ENCODE data around the gene KIFC1. TPM values are rescaled to one million over a fixed set of nuclear protein-coding genes. Genes with fewer than 3 reads are reported as not detected.

The KIFC1 gene
- total RNA-seq, 1 donor from 2014 or later = 31.3 TPM

DNA sequence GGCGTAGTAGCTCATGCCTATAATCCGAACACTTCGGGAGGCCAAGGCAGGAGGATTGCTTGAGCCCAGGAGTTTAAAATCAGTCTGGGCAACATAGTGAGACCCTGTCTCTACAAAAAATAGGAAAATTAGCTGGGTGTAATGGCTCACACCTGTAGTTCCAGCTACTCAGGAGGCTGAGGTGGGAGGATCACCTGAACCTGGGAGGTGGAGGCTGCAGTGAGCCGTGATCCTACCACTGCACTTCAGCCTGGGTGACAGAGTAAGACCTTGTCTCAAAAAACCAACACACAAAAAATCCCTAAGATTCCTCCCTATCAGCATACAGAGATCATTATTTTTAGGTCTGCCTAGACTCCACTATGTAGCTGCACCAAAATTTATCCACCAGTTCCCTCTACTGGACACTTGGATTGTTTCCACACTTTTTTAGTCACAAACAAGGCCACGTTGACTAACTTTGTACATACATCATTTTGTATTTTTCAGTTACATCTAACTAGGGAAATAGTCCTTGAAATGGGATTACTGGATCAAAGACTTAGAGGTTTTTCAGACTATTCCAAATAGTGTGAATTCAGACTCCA, 15.6 kb downstream of the KIFC1 start:
- Mint-ChIP-seq H3K27ac (no peak overlapping the region), H3K27me3 (ENCODE audit: low read depth) (no peaks in the 10 kb centered on the region), H3K9me3 (no peaks in the 10 kb centered on the region), H3K4me1 (peaks cover 11% of the 10 kb centered on the region), H3K36me3 (peaks cover 9% of the 10 kb centered on the region), H3K4me3 (no peak overlapping the region)
- no peak for DNase-seq (ENCODE audit: low spot score in 2 of 2, unreplicated experiment in 2 of 2)
- TF ChIP-seq, protein P1, sequence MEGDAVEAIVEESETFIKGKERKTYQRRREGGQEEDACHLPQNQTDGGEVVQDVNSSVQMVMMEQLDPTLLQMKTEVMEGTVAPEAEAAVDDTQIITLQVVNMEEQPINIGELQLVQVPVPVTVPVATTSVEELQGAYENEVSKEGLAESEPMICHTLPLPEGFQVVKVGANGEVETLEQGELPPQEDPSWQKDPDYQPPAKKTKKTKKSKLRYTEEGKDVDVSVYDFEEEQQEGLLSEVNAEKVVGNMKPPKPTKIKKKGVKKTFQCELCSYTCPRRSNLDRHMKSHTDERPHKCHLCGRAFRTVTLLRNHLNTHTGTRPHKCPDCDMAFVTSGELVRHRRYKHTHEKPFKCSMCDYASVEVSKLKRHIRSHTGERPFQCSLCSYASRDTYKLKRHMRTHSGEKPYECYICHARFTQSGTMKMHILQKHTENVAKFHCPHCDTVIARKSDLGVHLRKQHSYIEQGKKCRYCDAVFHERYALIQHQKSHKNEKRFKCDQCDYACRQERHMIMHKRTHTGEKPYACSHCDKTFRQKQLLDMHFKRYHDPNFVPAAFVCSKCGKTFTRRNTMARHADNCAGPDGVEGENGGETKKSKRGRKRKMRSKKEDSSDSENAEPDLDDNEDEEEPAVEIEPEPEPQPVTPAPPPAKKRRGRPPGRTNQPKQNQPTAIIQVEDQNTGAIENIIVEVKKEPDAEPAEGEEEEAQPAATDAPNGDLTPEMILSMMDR (IDR thresholded peaks at IDR 0.05; ENCODE audit: unreplicated experiment) = no peak

DNA sequence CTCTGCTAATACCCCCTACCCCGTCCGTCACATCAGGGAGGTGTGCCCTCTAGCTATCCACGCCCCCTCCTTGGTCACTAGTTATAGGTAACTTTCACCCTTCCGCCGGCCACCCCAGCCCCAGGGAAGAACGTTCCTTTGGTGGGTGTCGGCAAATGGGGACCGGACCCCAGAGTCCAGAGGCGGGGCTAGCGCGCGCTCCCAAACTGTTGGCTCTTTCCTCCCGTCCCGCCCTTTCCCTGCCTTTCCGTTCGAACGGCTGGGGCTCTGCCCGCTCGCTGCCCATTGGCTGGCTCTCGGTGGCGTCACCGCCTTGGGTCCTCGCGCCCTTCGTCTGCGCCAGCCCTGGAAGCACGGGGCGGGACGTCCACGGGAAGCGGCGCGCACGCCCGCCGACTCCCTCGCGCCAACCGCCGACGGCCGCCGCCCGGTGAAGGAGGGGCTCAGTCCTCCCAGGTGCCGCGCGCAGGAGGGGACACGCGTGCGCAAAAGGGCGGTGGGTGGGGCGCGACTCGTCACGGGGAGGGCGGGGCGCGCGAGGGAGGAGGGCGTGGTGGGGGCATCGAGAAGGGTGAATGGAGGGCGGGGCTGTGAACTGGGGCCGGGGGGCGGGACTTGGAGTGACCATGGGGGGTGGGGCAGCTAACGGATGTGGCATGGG, 18.6 kb downstream of the KIFC1 start:
- H3K9me3 Mint-ChIP-seq = no peaks in the 10 kb centered on the region
- peak overlapping the region; percentile 98 for H3K27ac Mint-ChIP-seq
- peaks cover 13% of the 10 kb centered on the region for H3K4me1 Mint-ChIP-seq
- H3K27me3 Mint-ChIP-seq (ENCODE audit: low read depth) = no peaks in the 10 kb centered on the region
- TF ChIP-seq, protein P1 (IDR thresholded peaks at IDR 0.05; ENCODE audit: unreplicated experiment) = no peak
- peak; percentile 96 to 97 for DNase-seq (ENCODE audit: low spot score in 2 of 2, unreplicated experiment in 2 of 2)
- peaks cover 2% of the 10 kb centered on the region for H3K36me3 Mint-ChIP-seq
- peak overlapping the region; percentile 86 for H3K4me3 Mint-ChIP-seq

DNA sequence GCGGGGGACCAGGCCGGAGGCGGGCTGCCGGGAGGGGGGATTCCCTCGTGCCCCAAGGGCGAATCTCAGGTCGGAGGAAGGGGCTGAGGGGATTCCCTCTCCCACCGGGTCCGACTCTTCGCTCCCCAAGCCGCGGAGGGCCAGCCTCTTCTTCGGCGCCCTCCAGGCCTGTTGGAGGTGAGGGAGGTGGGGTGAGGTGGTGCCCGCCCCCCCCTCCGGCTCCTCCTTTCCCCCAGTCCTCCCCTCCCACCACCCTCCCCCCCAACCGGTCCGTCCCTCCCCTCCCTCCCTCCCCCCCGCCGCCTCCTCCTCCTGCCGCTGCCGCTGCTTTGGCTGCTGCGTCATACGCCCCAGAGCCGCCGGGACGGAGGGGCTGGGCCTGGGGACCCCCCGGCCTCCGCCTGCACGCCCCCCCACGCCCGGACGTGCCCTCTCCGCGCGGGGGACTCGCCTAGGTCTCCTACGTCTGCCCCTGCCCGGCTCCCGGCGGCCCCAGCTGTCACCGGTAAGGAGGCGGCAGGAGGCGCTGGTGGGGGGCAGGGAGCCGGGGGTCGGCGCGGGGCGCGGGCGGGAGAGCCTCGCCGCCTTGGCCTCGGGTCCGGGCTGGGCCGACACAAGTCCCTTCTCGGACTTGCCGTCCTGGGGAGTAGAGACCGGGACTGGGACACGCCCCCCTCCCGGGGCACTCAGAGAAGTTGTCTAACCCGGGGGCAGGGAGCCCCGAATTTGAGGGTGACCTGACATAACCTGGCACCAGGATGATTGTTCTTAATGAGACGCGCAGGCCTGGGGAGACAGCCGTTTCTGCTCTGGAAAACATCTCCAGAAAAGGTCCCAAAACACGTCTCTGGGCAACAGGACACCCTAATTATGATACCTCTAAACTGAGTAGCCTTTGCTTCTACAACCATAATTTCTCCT, 19.3 kb downstream of the KIFC1 start, which contains the start of gene PHF1:
PHF1 (plus strand) TSS at position 304 of the 921 bp plus-strand sequence. CDS start 1,250 bp downstream, outside the sequence.
- H3K4me3 Mint-ChIP-seq = peak within 1 kb of the TSS; percentile 86
- H3K27ac Mint-ChIP-seq = peak within 1 kb of the TSS; percentile 98
- H3K27me3 Mint-ChIP-seq (ENCODE audit: low read depth) = no peaks in the 10 kb centered on the region
- no peaks in the 10 kb centered on the region for H3K9me3 Mint-ChIP-seq
- H3K36me3 Mint-ChIP-seq = peaks cover 7% of the 10 kb centered on the region
- DNase-seq (ENCODE audit: low spot score in 2 of 2, unreplicated experiment in 2 of 2) = peak in 1 of 2 experiments; percentile 56
- peaks cover 19% of the 10 kb centered on the region for H3K4me1 Mint-ChIP-seq
- TF ChIP-seq, protein P1 (IDR thresholded peaks at IDR 0.05; ENCODE audit: unreplicated experiment) = no peak

DNA sequence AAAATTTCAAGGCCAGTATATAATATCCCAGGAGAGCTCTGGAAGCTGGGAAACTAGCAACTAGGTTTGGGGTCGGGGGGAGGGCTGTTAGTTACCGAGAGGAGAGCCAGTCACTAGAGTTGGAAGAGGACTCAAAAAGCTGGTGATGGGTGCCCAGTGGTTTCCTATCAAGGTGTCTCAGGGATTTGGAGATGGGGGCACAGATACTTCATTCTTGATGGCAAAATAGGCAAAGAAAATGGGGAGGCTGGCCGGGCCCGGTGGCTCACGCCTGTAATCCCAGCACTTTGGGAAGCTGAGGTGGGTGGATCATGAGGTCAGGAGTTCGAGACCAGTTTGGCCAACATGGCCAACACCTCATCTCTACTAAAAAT, 20.0 kb downstream of the KIFC1 start:
- peaks cover 25% of the 10 kb centered on the region for H3K4me1 Mint-ChIP-seq
- TF ChIP-seq, protein P1 (IDR thresholded peaks at IDR 0.05; ENCODE audit: unreplicated experiment) = no peak
- H3K36me3 Mint-ChIP-seq = peaks cover 7% of the 10 kb centered on the region
- peak overlapping the region; percentile 70 for H3K4me3 Mint-ChIP-seq
- H3K27me3 Mint-ChIP-seq (ENCODE audit: low read depth) = no peaks in the 10 kb centered on the region
- DNase-seq (ENCODE audit: low spot score in 2 of 2, unreplicated experiment in 2 of 2) = no peak
- peak overlapping the region; percentile 89 for H3K27ac Mint-ChIP-seq
- no peaks in the 10 kb centered on the region for H3K9me3 Mint-ChIP-seq

DNA sequence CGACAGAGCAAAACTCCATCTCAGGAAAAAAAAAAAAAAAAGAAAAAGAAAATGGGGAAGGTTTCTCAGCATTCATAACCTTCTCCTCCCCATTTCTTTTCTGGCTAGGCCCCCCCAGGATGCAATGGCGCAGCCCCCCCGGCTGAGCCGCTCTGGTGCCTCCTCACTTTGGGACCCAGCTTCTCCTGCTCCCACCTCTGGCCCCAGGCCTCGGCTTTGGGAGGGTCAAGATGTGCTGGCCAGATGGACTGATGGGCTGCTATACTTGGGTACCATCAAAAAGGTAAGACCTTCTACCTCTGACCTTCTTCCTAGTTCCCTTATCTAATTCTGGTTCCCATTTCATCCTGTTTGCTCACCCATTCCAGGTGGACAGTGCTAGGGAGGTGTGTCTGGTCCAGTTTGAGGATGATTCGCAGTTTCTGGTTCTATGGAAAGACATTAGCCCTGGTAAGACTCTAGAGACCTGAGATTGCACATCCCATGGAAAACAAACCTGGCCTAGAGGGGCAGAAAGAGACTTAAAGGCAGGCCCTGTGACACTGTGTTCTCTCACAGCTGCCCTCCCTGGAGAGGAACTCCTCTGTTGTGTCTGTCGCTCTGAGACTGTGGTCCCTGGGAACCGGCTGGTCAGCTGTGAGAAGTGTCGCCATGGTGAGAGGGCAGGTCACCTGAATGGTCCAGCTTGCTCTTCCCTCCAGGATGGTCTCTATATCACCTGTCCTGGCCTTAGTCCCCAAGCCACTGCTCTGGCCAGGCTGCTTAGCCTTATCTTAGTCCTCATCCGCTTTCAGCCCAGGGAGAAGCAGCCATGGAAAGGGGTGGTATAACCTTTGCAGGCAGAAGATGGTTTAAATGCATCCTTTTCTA, 20.8 kb downstream of the KIFC1 start:
- no peak for DNase-seq (ENCODE audit: low spot score in 2 of 2, unreplicated experiment in 2 of 2)
- Mint-ChIP-seq H3K36me3 (peaks cover 7% of the 10 kb centered on the region), H3K4me3 (peak overlapping the region; percentile 70), H3K9me3 (no peaks in the 10 kb centered on the region), H3K27me3 (ENCODE audit: low read depth) (no peaks in the 10 kb centered on the region), H3K4me1 (peaks cover 33% of the 10 kb centered on the region), H3K27ac (peak overlapping the region; percentile 65)
- TF ChIP-seq, protein P1 (IDR thresholded peaks at IDR 0.05; ENCODE audit: unreplicated experiment) = no peak
